CD4-positive, alpha-beta T cell treated with Interleukin-6 for 4 hours (primary cell): ENCODE data around the gene C10orf90.

Source experiments
- DNase-seq: peaks from one replicate; pipeline ENCODE4 v3.0.0-alpha.2; 2020; ENCODE audit warnings: mixed read lengths

Gene C10orf90

GRCh38 chr10:126674741-126675515 is 4.4 kb upstream of the C10orf90 start:
- no peak for DNase-seq

GRCh38 chr10:126673565-126673964 is 3.1 kb upstream of the C10orf90 start:
- DNase-seq, result no peak

- no peak for DNase-seq
Measured at GRCh38 chr10:126671402-126671975, 996 bp upstream of the C10orf90 start.

- DNase-seq, result no peak
Measured at GRCh38 chr10:126670895-126671261, 385 bp upstream of the C10orf90 start.

GRCh38 chr10:126669168-126669567 is 1.3 kb downstream of the C10orf90 start:
- DNase-seq, result no peak

GRCh38 chr10:126668505-126668904 is 2.0 kb downstream of the C10orf90 start:
- DNase-seq, result no peak

- no peak for DNase-seq
Measured at GRCh38 chr10:126667568-126667967, 2.9 kb downstream of the C10orf90 start.

- DNase-seq, result no peak
Measured at GRCh38 chr10:126665207-126665606, 5.3 kb downstream of the C10orf90 start.

- no peak for DNase-seq
Measured at GRCh38 chr10:126663880-126664279, 6.6 kb downstream of the C10orf90 start.

GRCh38 chr10:126663328-126663727 is 7.2 kb downstream of the C10orf90 start:
- DNase-seq, result no peak

GRCh38 chr10:126661841-126662515 is 8.5 kb downstream of the C10orf90 start:
- no peak for DNase-seq

GRCh38 chr10:126661356-126661755 is 9.1 kb downstream of the C10orf90 start:
- no peak for DNase-seq

GRCh38 chr10:126659750-126660149 is 10.7 kb downstream of the C10orf90 start:
- no peak for DNase-seq

- no peak for DNase-seq
Measured at GRCh38 chr10:126658928-126659327, 11.6 kb downstream of the C10orf90 start.

GRCh38 chr10:126654579-126654978 is 15.9 kb downstream of the C10orf90 start:
- DNase-seq, result no peak

- DNase-seq, result no peak
Measured at GRCh38 chr10:126651467-126651866, 19.0 kb downstream of the C10orf90 start.

GRCh38 chr10:126650161-126650560 is 20.3 kb downstream of the C10orf90 start:
- no peak for DNase-seq

GRCh38 chr10:126647116-126647515 is 23.4 kb downstream of the C10orf90 start:
- DNase-seq, result no peak

- no peak for DNase-seq
Measured at GRCh38 chr10:126646110-126646509, 24.4 kb downstream of the C10orf90 start.

- no peak for DNase-seq
Measured at GRCh38 chr10:126640401-126640800, 30.1 kb downstream of the C10orf90 start.

GRCh38 chr10:126639084-126639483 is 31.4 kb downstream of the C10orf90 start:
- no peak for DNase-seq

- DNase-seq, result no peak
Measured at GRCh38 chr10:126638542-126638941, 32.0 kb downstream of the C10orf90 start.

- DNase-seq, result no peak
Measured at GRCh38 chr10:126637501-126637900, 33.0 kb downstream of the C10orf90 start.

- DNase-seq, result no peak
Measured at GRCh38 chr10:126634911-126635310, 35.6 kb downstream of the C10orf90 start.
